ENCODE data around the gene CD69.

Gene CD69

GRCh38 chr12:9753498-9753897 lies 7.2 kb downstream of the CD69 start:
- no peak overlapping the region for H3K9ac ChIP-seq (ENCODE audit: low read length)
- TF ChIP-seq EZH2phosphoT487 (IDR thresholded peaks at IDR 0.05; ENCODE audit: low read depth) (no peak), CTCF (IDR thresholded peaks at IDR 0.05; ENCODE audit: low read depth, low read length) (no peak)
- no peak overlapping the region for H2AFZ ChIP-seq (ENCODE audit: low read depth, low read length)
- no peaks in the 10 kb centered on the region for H3K9me3 ChIP-seq (ENCODE audit: insufficient read depth, low read length)
- peaks cover 24% of the 10 kb centered on the region for H3K4me1 ChIP-seq (ENCODE audit: low read length)
- no peaks in the 10 kb centered on the region for H3K36me3 ChIP-seq (replicated peaks; ENCODE audit: low read depth, low read length)
- H3K4me2 ChIP-seq (ENCODE audit: low read length), result no peak overlapping the region
- no peak overlapping the region for H3K27ac ChIP-seq (ENCODE audit: low read length)
- H4K20me1 ChIP-seq (ENCODE audit: insufficient read depth, low read length), result no peaks in the 10 kb centered on the region
- peaks cover 6% of the 10 kb centered on the region; the same call in 1 of the 2 replicates for H3K79me2 ChIP-seq (ENCODE audit: low read length)
- H3K27me3 ChIP-seq (ENCODE audit: low read depth, low read length), result no peaks in the 10 kb centered on the region
- no peak overlapping the region for H3K4me3 ChIP-seq (ENCODE audit: low read length)

GRCh38 chr12:9753073-9753472 lies 7.6 kb downstream of the CD69 start:
- no peak overlapping the region for H3K9ac ChIP-seq (ENCODE audit: low read length)
- no peaks in the 10 kb centered on the region for H3K36me3 ChIP-seq (replicated peaks; ENCODE audit: low read depth, low read length)
- no peaks in the 10 kb centered on the region for H4K20me1 ChIP-seq (ENCODE audit: insufficient read depth, low read length)
- no peak for TF ChIP-seq CTCF (IDR thresholded peaks at IDR 0.05; ENCODE audit: low read depth, low read length)
- TF ChIP-seq EZH2phosphoT487 (IDR thresholded peaks at IDR 0.05; ENCODE audit: low read depth), result no peak
- H3K79me2 ChIP-seq (ENCODE audit: low read length), result 0 out of 2 replicates have a peak, but pooled peaks cover 1% of the 10 kb centered on the region
- H3K27ac ChIP-seq (ENCODE audit: low read length), result no peak overlapping the region
- peaks cover 20% of the 10 kb centered on the region for H3K4me1 ChIP-seq (ENCODE audit: low read length)
- H3K27me3 ChIP-seq (ENCODE audit: low read depth, low read length), result no peaks in the 10 kb centered on the region
- H2AFZ ChIP-seq (ENCODE audit: low read depth, low read length), result no peak overlapping the region
- no peak overlapping the region for H3K4me3 ChIP-seq (ENCODE audit: low read length)
- no peaks in the 10 kb centered on the region for H3K9me3 ChIP-seq (ENCODE audit: insufficient read depth, low read length)
- H3K4me2 ChIP-seq (ENCODE audit: low read length), result no peak overlapping the region

GRCh38 chr12:9752145-9752933 lies 8.4 kb downstream of the CD69 start:
- Histone ChIP-seq H3K27me3 (ENCODE audit: low read depth, low read length) (no peaks in the 10 kb centered on the region), H3K9ac (ENCODE audit: low read length) (no peak overlapping the region), H4K20me1 (ENCODE audit: insufficient read depth, low read length) (no peaks in the 10 kb centered on the region), H3K4me1 (ENCODE audit: low read length) (peaks cover 12% of the 10 kb centered on the region), H3K36me3 (replicated peaks; ENCODE audit: low read depth, low read length) (no peaks in the 10 kb centered on the region), H3K4me2 (ENCODE audit: low read length) (no peak overlapping the region), H3K9me3 (ENCODE audit: insufficient read depth, low read length) (no peaks in the 10 kb centered on the region), H3K4me3 (ENCODE audit: low read length) (no peak overlapping the region), H3K79me2 (ENCODE audit: low read length) (no peaks in the 10 kb centered on the region), H3K27ac (ENCODE audit: low read length) (no peak overlapping the region), H2AFZ (ENCODE audit: low read depth, low read length) (no peak overlapping the region)
- TF ChIP-seq CTCF (IDR thresholded peaks at IDR 0.05; ENCODE audit: low read depth, low read length) (no peak), EZH2phosphoT487 (IDR thresholded peaks at IDR 0.05; ENCODE audit: low read depth) (no peak)

- Histone ChIP-seq H2AFZ (ENCODE audit: low read depth, low read length) (no peak overlapping the region), H3K4me1 (ENCODE audit: low read length) (peaks cover 12% of the 10 kb centered on the region), H3K79me2 (ENCODE audit: low read length) (no peaks in the 10 kb centered on the region), H3K9me3 (ENCODE audit: insufficient read depth, low read length) (no peaks in the 10 kb centered on the region), H3K27ac (ENCODE audit: low read length) (no peak overlapping the region), H3K9ac (ENCODE audit: low read length) (peak overlapping the region; percentile 23; the same call in 1 of the 2 replicates), H4K20me1 (ENCODE audit: insufficient read depth, low read length) (no peaks in the 10 kb centered on the region), H3K4me2 (ENCODE audit: low read length) (peak overlapping the region; percentile 80), H3K27me3 (ENCODE audit: low read depth, low read length) (no peaks in the 10 kb centered on the region), H3K36me3 (replicated peaks; ENCODE audit: low read depth, low read length) (no peaks in the 10 kb centered on the region), H3K4me3 (ENCODE audit: low read length) (peak overlapping the region; percentile 30)
- TF ChIP-seq EZH2phosphoT487 (IDR thresholded peaks at IDR 0.05; ENCODE audit: low read depth) (no peak), CTCF (IDR thresholded peaks at IDR 0.05; ENCODE audit: low read depth, low read length) (peak; percentile 61)
Observed at GRCh38 chr12:9751204-9752144, 9.2 kb downstream of the CD69 start.

Data from OCI-LY3 (cell line).